HUES64 (cell line): ENCODE results near the gene CEP19. TPM values are rescaled to one million over a fixed set of nuclear protein-coding genes. Genes with fewer than 3 reads are reported as not detected.
"Not testable (repeated sequence)": the region's sequence is repeated elsewhere in the genome, so short reads cannot be mapped to it uniquely, and the experiment has no call there.

Experiments used
- H3K27ac ChIP-seq: 2 replicates; pipeline ENCODE4 v1.7.0; 2013; ENCODE audit warnings: low read depth, low read length, inconsistent platforms
- H3K27me3 ChIP-seq: 2 replicates; pipeline ENCODE4 v1.6.1; 2013; ENCODE audit warnings: mild to moderate bottlenecking, low read length; ENCODE audit not compliant: insufficient read depth
- H3K36me3 ChIP-seq: 2 replicates; pipeline ENCODE4 v1.6.1; 2013; ENCODE audit warnings: mild to moderate bottlenecking, low read length; ENCODE audit not compliant: insufficient read depth
- H3K4me1 ChIP-seq: 2 replicates; pipeline ENCODE4 v1.6.1; 2013; ENCODE audit warnings: mild to moderate bottlenecking, low read length, moderate library complexity; ENCODE audit not compliant: insufficient read depth
- H3K4me3 ChIP-seq: 2 replicates; pipeline ENCODE4 v1.5.1; 2013; ENCODE audit warnings: mild to moderate bottlenecking, low read length, moderate library complexity
- H3K9ac ChIP-seq: 2 replicates; pipeline ENCODE4 v1.6.1; 2013; ENCODE audit warnings: mild to moderate bottlenecking, low read depth, low read length
- H3K9me3 ChIP-seq: 2 replicates; pipeline ENCODE4 v1.6.1; 2013; ENCODE audit warnings: low read depth, low read length; ENCODE audit not compliant: insufficient read depth
- WGBS: fragments of 150-250, 120-280 bp; methylation state at CpG from one replicate; pipeline ENCODE4 v1.1.7; 2013; ENCODE audit warnings: missing lambda C conversion rate; 5-methylcytosine and 5-hydroxymethylcytosine counted together
- polyA plus RNA-seq, 2 experiments: library from polyadenylated mRNA; stranded (reverse); fragments of 50-300 nt; gene quantifications; one replicate each; pipeline ENCODE4 v1.2.3, GENCODE V29; 2013

The CEP19 gene
- 2.0 TPM for polyA plus RNA-seq (2013, experiment 1 of 2)
- 3.0 TPM for polyA plus RNA-seq (2013, experiment 2 of 2)

- no peaks in the 10 kb centered on the region for H3K9me3 ChIP-seq
- no peak within 1 kb of the TSS for H3K27ac ChIP-seq
- H3K4me3 ChIP-seq = peak within 1 kb of the TSS; percentile 84
- no peaks in the 10 kb centered on the region for H3K4me1 ChIP-seq
- H3K36me3 ChIP-seq = no peaks in the 10 kb centered on the region
- peak within 1 kb of the TSS; percentile 79 for H3K9ac ChIP-seq
- H3K27me3 ChIP-seq = peaks cover 13% of the 10 kb centered on the region
- WGBS = 1% methylated on average over 68 of the region's 68 CpGs
Observed at GRCh38 chr3:196711838-196712513, at the start of gene CEP19, which contains the start of gene PIGX. TSS of gene CEP19 (minus strand) at chr3:196712250. CDS start at chr3:196708657, 3,593 bp downstream. TSS of gene PIGX (plus strand) at chr3:196712377.

- no peaks in the 10 kb centered on the region for H3K27me3 ChIP-seq
- H3K9me3 ChIP-seq = peaks cover 34% of the 10 kb centered on the region
- no peaks in the 10 kb centered on the region for H3K4me1 ChIP-seq
- H3K9ac ChIP-seq = no peak overlapping the region
- WGBS = 89% methylated on average over 9 of the region's 9 CpGs
- H3K4me3 ChIP-seq = no peak overlapping the region
- H3K27ac ChIP-seq = no peak overlapping the region
- H3K36me3 ChIP-seq = peaks cover 25% of the 10 kb centered on the region
Observed at GRCh38 chr3:196757876-196758739, 46.1 kb upstream of the CEP19 start.

- no peak overlapping the region for H3K4me3 ChIP-seq
- no peaks in the 10 kb centered on the region for H3K27me3 ChIP-seq
- WGBS = 87% methylated on average over 4 of the region's 4 CpGs
- H3K4me1 ChIP-seq = no peaks in the 10 kb centered on the region
- H3K9me3 ChIP-seq = peaks cover 30% of the 10 kb centered on the region
- H3K27ac ChIP-seq = no peak overlapping the region
- peaks cover 25% of the 10 kb centered on the region for H3K36me3 ChIP-seq
- no peak overlapping the region for H3K9ac ChIP-seq
Observed at GRCh38 chr3:196756732-196757131, 44.7 kb upstream of the CEP19 start.

GRCh38 chr3:196754091-196754981, 42.3 kb upstream of the CEP19 start:
- Histone ChIP-seq H3K9me3 (peaks cover 21% of the 10 kb centered on the region), H3K4me1 (no peaks in the 10 kb centered on the region), H3K4me3 (no peak overlapping the region), H3K36me3 (peaks cover 33% of the 10 kb centered on the region), H3K27ac (no peak overlapping the region), H3K27me3 (no peaks in the 10 kb centered on the region), H3K9ac (no peak overlapping the region)
- 95% methylated on average over 9 of the region's 9 CpGs for WGBS

- Histone ChIP-seq H3K9me3 (peaks cover 21% of the 10 kb centered on the region), H3K36me3 (peaks cover 36% of the 10 kb centered on the region)
Observed at GRCh38 chr3:196753201-196753600, 41.2 kb upstream of the CEP19 start.

GRCh38 chr3:196749125-196749524, 37.1 kb upstream of the CEP19 start:
- H3K4me1 ChIP-seq = peaks cover 21% of the 10 kb centered on the region
- H3K27ac ChIP-seq = no peak overlapping the region
- H3K27me3 ChIP-seq = no peaks in the 10 kb centered on the region
- 93% methylated on average over 8 of the region's 8 CpGs for WGBS
- peaks cover 26% of the 10 kb centered on the region for H3K36me3 ChIP-seq
- H3K4me3 ChIP-seq = no peak overlapping the region
- H3K9ac ChIP-seq = no peak overlapping the region
- H3K9me3 ChIP-seq = no peaks in the 10 kb centered on the region

More at GRCh38 chr3:196753201-196753600, 41.2 kb upstream of the CEP19 start:
- H3K9ac ChIP-seq = no peak overlapping the region
- no peak overlapping the region for H3K27ac ChIP-seq
- no peaks in the 10 kb centered on the region for H3K4me1 ChIP-seq
- H3K27me3 ChIP-seq = no peaks in the 10 kb centered on the region
- 97% methylated on average over 4 of the region's 8 CpGs for WGBS
- H3K4me3 ChIP-seq = no peak overlapping the region

GRCh38 chr3:196743569-196743968, 31.5 kb upstream of the CEP19 start:
- Histone ChIP-seq H3K36me3 (peaks cover 11% of the 10 kb centered on the region), H3K4me1 (peaks cover 33% of the 10 kb centered on the region)
- not testable (repeated sequence) for H3K4me3 ChIP-seq, H3K27ac ChIP-seq, H3K9me3 ChIP-seq, H3K9ac ChIP-seq, H3K27me3 ChIP-seq
- 92% methylated on average over 8 of the region's 10 CpGs for WGBS

GRCh38 chr3:196741249-196741889, 29.3 kb upstream of the CEP19 start:
- peak overlapping the region; percentile 96; the same call in 1 of the 2 replicates for H3K9ac ChIP-seq
- H3K4me1 ChIP-seq = peaks cover 20% of the 10 kb centered on the region
- no peaks in the 10 kb centered on the region for H3K27me3 ChIP-seq
- no peaks in the 10 kb centered on the region for H3K9me3 ChIP-seq
- no peak overlapping the region for H3K27ac ChIP-seq
- WGBS = 64% methylated on average over 5 of the region's 5 CpGs
- peaks cover 5% of the 10 kb centered on the region; the same call in 1 of the 2 replicates for H3K36me3 ChIP-seq
- H3K4me3 ChIP-seq = peak overlapping the region; percentile 96

- H3K9me3 ChIP-seq = no peaks in the 10 kb centered on the region
- H3K36me3 ChIP-seq = no peaks in the 10 kb centered on the region
- under 1% methylated on average over 25 of the region's 30 CpGs for WGBS
- H3K27me3 ChIP-seq = no peaks in the 10 kb centered on the region
- H3K4me1 ChIP-seq = peaks cover 20% of the 10 kb centered on the region
- H3K9ac ChIP-seq = peak overlapping the region; percentile 96
- H3K27ac ChIP-seq = peak overlapping the region; percentile 96
- peak overlapping the region; percentile 96 for H3K4me3 ChIP-seq
Observed at GRCh38 chr3:196740481-196741248, 28.6 kb upstream of the CEP19 start.
